Activated CD8-positive, alpha-beta memory T cell treated with anti-CD3 and anti-CD28 coated beads for 4 hours (primary cell): Measurements from ENCODE around the gene PRDX6.
"Not testable (repeated sequence)": the region's sequence is repeated elsewhere in the genome, so short reads cannot be mapped to it uniquely, and the experiment has no call there.

Source experiments
- DNase-seq, 2 donors: peaks; one replicate each; pipeline ENCODE4 v3.0.0-alpha.2; 2020; ENCODE audit warnings: low read depth in 2 of 2

PRDX6 gene

DNA sequence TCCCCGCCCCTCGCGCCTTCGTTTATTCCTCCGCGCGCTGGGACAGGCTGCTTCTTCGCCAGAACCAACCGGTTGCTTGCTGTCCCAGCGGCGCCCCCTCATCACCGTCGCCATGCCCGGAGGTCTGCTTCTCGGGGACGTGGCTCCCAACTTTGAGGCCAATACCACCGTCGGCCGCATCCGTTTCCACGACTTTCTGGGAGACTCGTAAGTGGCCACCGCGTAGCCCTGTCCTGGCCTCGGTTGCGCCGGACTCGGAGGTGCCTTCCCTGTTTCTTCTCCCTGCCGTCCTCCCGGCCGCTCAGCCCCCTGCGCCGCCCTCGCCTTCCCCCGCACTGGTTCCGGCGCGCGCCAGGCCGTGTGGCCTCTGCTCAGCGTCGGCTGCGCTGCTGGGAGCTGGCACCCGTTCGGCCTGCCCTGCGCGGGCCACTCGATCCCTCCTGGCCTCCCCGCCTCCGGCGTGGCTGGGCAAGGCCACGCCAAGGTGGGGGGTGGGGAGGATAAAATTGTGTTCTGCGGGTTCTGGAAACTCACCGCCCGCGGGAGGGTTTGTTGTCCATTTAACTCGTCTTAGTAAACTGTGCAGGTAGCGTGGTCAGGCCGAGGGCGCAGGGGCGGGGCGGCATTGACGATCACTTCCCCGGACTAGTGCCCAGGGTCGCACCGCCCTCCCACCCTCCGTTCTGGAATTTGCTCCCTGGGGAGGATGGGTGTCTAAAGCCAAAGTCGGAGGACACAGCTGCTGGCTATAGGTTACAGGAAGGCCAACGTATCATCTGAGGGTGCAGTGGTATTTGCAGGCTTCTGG, at the start of gene PRDX6:
Gene PRDX6, plus strand, starts transcription at position 50 of the 808 bp plus-strand sequence. Its CDS starts 63 bp downstream, at position 113.
- peak; percentile 71 to 73 for DNase-seq

GRCh38 chr1:173429471-173430402, 47.4 kb upstream of the PRDX6 start:
- peak in 1 of 2 donors; percentile 25 for DNase-seq

DNA sequence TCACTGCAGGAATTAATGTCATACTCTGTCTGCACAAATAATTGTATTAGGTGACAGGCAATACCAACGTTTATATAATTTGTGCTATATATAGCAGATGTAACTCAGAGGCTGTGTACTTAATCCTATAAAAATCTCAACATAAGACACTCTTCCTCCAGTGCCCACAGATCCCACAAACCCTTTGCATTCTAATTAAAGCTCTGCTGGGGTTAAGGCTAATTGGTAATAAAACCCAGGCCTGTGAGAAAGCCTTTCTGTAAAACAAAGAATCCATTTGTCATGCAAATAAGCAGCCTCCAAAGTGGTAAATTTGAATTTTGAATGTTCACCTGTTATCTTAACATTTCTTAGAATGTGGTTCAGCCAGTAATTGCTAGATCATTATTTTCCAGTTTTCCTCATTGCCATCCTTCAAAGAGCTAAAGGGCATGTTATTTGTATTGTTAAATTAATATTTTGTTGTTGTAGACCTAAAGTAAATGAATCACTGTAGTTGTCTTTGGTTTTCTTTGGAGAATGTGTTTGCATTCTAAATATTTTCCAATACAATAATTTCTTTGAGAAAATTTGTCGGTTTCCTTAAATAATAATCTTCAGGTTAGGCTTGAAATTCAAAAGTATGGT, 46.3 kb upstream of the PRDX6 start:
- no peak for DNase-seq

DNA sequence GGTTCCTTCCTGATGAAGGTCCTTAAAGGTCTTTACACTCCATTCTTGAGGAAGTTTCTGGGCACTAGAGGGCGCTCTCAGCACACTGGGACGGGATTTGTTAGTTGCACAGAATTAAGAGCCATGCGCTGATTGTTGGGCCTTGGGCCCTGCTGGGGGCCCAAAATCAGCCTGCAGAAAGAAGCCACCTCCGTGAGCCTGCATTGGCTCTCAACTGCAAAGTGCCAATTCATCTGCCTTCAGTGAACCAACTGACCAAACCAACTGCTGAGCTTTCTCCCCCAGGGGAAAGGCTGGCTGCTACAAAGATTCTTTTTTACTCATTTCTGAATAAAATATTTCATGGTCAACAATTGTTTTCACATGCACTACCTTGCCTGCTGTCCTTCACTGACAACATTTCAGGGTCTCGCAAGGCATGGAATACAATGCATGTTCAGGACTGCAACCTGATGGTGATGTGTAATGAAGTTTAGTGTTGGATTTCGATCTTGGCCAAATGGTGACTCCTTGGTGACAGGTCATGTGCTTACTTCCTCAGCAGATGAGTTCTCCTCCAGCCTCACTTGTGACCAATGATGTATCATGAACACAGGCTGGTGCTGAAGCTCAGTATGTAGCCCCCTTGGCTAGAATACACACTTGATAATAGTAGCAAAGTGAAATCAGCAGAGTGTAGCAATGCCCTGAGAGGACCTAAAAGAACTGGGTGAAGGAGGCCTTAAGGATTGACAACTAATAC, 45.7 kb upstream of the PRDX6 start:
- peak; percentile 71 to 80 for DNase-seq

DNA sequence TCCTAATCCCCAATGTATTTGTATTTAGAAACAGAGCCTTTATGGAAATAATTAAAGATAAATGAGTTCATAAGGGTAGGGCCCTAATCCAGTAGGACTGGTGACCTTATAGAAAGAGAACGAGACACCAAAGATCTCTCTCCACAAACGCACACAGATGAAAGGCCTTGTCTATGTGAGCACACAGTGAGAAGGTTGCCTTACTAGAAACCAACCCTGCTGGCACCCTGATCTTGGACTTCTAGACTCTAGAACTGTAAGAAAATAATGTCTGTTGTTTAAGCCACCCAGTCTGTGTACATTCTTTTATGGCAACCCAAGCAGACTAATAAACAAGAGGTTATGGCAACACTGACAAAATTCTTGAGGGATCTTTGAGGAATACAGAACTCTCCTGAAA, 44.8 kb upstream of the PRDX6 start:
- no peak for DNase-seq

GRCh38 chr1:173433751-173434326, 43.3 kb upstream of the PRDX6 start:
- DNase-seq, result no peak

- no peak for DNase-seq
Observed at GRCh38 chr1:173436841-173437428, 40.2 kb upstream of the PRDX6 start.

GRCh38 chr1:173438675-173439074, 38.5 kb upstream of the PRDX6 start:
- no peak for DNase-seq

- no peak for DNase-seq
Observed at GRCh38 chr1:173440430-173440829, 36.7 kb upstream of the PRDX6 start.

DNA sequence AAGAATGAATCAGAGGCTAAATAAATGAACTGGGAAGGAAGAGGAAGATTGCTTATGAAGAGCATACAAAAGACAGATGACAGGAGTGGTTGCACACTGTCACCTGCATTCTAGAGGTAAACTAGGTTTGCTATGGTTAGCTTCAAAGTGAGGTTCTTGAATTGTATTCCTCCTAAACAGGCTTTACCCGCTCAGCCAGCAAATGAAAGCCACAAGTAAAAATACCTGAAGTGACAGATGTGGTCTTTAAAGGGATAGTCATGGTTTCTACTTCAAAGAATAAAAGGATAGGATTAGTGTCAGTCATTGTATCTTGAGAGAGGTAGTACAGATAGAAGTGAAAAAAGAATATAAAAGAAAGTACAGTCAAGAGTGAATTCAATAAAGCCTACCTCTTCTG, 32.4 kb upstream of the PRDX6 start:
- no peak for DNase-seq

DNA sequence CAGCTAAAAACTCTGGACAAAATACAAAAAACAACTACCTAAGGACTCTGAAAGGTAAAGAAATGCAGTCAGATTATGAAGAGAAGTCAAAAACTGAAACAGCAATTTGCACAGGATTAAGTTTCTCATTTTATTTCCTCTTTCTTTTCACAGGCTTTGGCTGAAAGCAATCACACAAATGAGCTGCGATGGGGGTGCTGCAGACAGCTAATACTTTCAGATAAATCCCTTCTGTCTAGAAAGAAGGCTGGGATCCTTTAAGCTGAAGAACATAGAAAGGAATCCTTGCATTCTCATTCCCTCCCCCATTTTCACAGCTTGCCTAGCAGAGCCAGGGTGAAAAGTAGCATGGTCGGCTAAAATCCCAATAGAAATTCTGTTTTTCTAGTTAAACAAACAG, 32.0 kb upstream of the PRDX6 start:
- no peak for DNase-seq

GRCh38 chr1:173445656-173446055, 31.5 kb upstream of the PRDX6 start:
- DNase-seq, result no peak

DNA sequence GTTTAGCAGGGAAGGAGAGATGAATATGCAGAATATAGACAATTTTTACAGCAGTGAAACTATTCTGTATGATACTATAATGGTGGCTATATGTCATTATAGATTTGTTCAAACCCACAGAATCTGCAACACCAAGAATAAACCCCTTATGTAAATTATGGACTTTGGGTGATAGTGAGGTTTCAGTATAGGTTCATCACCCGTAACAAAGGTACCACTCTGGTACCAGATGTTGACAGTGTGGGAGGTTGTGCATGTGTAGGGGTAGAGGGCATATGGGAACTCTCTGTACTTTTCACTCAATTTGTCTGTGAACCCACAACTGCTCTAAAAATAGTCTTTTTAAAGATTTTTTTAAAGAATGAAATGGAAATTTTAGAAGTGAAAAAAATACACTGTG, 29.9 kb upstream of the PRDX6 start:
- no peak for DNase-seq

- no peak for DNase-seq
Observed at GRCh38 chr1:173448945-173449344, 28.2 kb upstream of the PRDX6 start.

DNA sequence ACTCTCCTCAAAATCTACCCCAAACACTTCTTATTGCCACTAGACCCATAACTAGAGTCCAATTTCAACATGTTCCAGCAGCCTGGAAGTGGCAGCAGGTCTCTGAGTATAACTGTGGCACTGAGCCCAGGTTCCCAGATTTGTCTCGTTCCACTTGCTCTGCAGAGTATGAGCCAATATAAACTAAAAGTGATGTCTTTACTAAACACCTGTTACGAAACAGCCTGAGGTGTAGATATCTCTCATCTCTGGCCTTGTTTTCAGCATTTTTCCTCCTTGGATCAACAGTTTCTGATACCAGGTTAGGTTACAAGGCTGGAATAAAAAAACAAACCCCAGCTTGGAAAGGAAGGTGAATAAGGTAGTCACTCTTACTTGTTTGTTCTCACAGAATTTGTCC, 25.2 kb upstream of the PRDX6 start:
- no peak for DNase-seq

- DNase-seq, result no peak
Observed at GRCh38 chr1:173453982-173454381, 23.2 kb upstream of the PRDX6 start.

DNA sequence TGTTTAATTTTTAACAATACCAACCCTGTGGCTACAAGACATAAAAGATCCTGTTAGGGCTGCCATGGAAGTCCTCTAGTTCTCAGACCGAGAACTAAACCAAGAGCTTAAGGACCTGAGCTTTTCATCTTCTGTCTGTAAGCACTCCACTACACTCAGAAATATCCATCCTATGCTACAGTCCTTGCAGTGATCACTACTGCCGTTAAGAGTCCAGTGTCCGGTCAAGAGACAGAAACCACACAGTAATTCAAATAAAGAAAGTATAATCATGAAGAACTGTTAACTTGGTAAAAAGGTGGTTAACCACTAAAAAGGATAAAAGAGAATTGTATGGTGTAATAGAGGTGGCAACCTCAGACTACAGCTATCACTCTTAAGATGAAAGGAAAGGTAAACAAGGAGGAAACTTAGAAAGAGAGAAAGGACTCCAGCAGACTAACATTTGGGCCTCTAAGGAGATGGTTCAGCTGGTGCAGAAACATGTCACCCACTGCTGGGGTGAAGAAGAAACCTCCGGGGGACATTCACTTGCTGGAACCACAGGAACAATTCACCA, 22.1 kb upstream of the PRDX6 start:
- DNase-seq, result no peak

GRCh38 chr1:173459885-173460284, 17.2 kb upstream of the PRDX6 start:
- no peak for DNase-seq

DNA sequence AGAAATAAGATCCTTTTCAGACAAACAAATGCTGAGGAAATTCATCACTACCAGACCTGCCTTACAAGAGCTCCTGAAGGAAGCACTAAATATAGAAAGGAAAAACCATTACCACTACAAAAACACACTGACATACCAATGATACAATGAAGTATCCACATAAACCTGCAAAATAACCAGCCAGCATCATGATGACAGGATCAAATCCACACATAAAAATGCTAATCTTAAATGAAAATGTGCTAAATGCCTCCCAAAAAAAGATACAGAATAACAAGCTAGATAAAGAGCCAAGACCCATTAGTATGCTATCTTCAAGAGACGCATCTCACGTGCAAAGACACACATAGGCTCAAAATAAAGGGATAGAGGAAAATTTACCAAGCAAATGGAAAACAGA, 14.5 kb upstream of the PRDX6 start:
- not testable (repeated sequence) for DNase-seq

DNA sequence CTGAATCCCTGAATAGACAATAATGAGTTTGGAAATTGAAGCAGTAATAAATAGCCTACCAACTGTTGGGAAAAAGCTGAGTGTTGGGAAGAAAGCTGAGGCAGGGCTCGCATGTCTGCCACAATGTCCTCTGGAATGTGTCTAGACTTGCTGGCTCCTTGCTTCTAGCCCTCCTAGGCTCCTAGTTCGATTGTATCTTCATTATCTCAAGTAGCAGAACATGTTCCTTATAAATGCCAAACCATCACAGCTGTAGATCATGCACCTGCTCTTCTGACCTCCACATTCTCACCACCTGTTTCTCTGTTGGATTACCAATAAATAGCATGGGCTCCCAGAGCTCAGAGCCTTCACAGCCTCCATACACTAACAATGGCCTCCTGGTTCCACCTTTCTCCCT, 12.9 kb upstream of the PRDX6 start:
- not testable (repeated sequence) for DNase-seq
